Neural progenitor cell (in vitro differentiated cells): ENCODE results near the gene IFITM5. TPM values are rescaled to one million over a fixed set of nuclear protein-coding genes. Genes with fewer than 3 reads are reported as not detected.
"Not testable (repeated sequence)": the region's sequence is repeated elsewhere in the genome, so short reads cannot be mapped to it uniquely, and the experiment has no call there.

ENCODE experiments used
- DNase-seq: peaks from one replicate; pipeline ENCODE4 v3.0.0-alpha.2; 2016; ENCODE audit warnings: low spot score
- H2AFZ ChIP-seq: fragments of 200-600 bp; sonication (generic); replicated peaks from 2 replicates; pipeline ENCODE4 v1.6.1; 2016; ENCODE audit warnings: antibody characterized with exemption
- H3F3A ChIP-seq: fragments of 200-600 bp; sonication (generic); 2 replicates; pipeline ENCODE4 v1.6.1; 2016; ENCODE audit warnings: antibody characterized with exemption, low read depth
- H3K27ac ChIP-seq: fragments of 200-600 bp; sonication (generic); 2 replicates; pipeline ENCODE4 v1.5.1; 2016; ENCODE audit warnings: mild to moderate bottlenecking
- H3K27me3 ChIP-seq: fragments of 200-600 bp; sonication (generic); 2 replicates; pipeline ENCODE4 v1.6.1; 2016; ENCODE audit warnings: mild to moderate bottlenecking, moderate library complexity
- H3K36me3 ChIP-seq: fragments of 200-600 bp; sonication (generic); 2 replicates; pipeline ENCODE4 v1.5.1; 2016
- H3K4me1 ChIP-seq: fragments of 200-600 bp; sonication (generic); 2 replicates; pipeline ENCODE4 v1.6.1; 2016; ENCODE audit warnings: mixed run types
- H3K4me2 ChIP-seq: fragments of 200-600 bp; sonication (generic); 2 replicates; pipeline ENCODE4 v1.6.1; 2016
- H3K4me3 ChIP-seq: fragments of 200-600 bp; sonication (generic); 2 replicates; pipeline ENCODE4 v1.5.1; 2016
- H3K79me2 ChIP-seq: fragments of 200-600 bp; sonication (generic); 2 replicates; pipeline ENCODE4 v1.6.1; 2016; ENCODE audit warnings: low read depth
- H3K9ac ChIP-seq: fragments of 200-600 bp; sonication (generic); 2 replicates; pipeline ENCODE4 v1.6.1; 2016
- H3K9me3 ChIP-seq: fragments of 200-600 bp; sonication (generic); 2 replicates; pipeline ENCODE4 v1.5.1; 2016; ENCODE audit warnings: low read depth
- H4K20me1 ChIP-seq: fragments of 200-600 bp; sonication (generic); 2 replicates; pipeline ENCODE4 v1.6.1; 2016; ENCODE audit warnings: low read depth
- H3K27ac Mint-ChIP-seq: 3 replicates; pipeline ENCODE4 v1.8.0; 2021; ENCODE audit warnings: mixed read lengths
- H3K27me3 Mint-ChIP-seq: 2 replicates; pipeline ENCODE4 v1.8.0; 2022; ENCODE audit warnings: low read depth, mild to moderate bottlenecking, inconsistent platforms, moderate library complexity, mixed read lengths; ENCODE audit not compliant: insufficient read depth
- H3K36me3 Mint-ChIP-seq: 3 replicates; pipeline ENCODE4 v1.8.0; 2021; ENCODE audit warnings: mixed read lengths
- H3K4me1 Mint-ChIP-seq: 3 replicates; pipeline ENCODE4 v1.8.0; 2021; ENCODE audit warnings: mixed read lengths
- H3K4me3 Mint-ChIP-seq: 3 replicates; pipeline ENCODE4 v1.8.0; 2021; ENCODE audit warnings: mild to moderate bottlenecking, moderate library complexity, mixed read lengths
- H3K9me3 Mint-ChIP-seq: 3 replicates; pipeline ENCODE4 v1.8.0; 2020; ENCODE audit warnings: mixed read lengths
- CTCF ChIP-seq: fragments of 200-600 bp; sonication (generic); IDR thresholded peaks from 2 replicates; pipeline ENCODE4 v1.5.1; 2017; ENCODE audit warnings: antibody characterized with exemption, mild to moderate bottlenecking
- EZH2 ChIP-seq: fragments of 200-600 bp; sonication (generic); IDR thresholded peaks from 2 replicates; pipeline ENCODE4 v1.6.1; 2017; ENCODE audit warnings: antibody characterized with exemption, mild to moderate bottlenecking, moderate library complexity
- EZH2phosphoT487 ChIP-seq: fragments of 200-600 bp; sonication (generic); IDR thresholded peaks from 2 replicates; pipeline ENCODE4 v1.6.1; 2017; ENCODE audit warnings: antibody characterized with exemption
- total RNA-seq: library from RNA; depleted of rRNA; stranded (reverse); fragments of >200 nt; gene quantifications from 2 replicates; pipeline ENCODE4 v1.2.3, GENCODE V29; 2015; ENCODE audit warnings: low replicate concordance

IFITM5 gene
- total RNA-seq, 1 donor from 2014 or later: not detected

- Histone ChIP-seq H3K9ac (no peak overlapping the region), H3K9me3 (no peaks in the 10 kb centered on the region), H3K27ac (no peak overlapping the region), H4K20me1 (no peaks in the 10 kb centered on the region), H3K4me3 (no peak overlapping the region), H3K36me3 (no peaks in the 10 kb centered on the region), H3K4me2 (no peak overlapping the region), H3K79me2 (no peaks in the 10 kb centered on the region), H3K4me1 (peaks cover 53% of the 10 kb centered on the region), H3F3A (peaks cover 38% of the 10 kb centered on the region), H3K27me3 (no peaks in the 10 kb centered on the region), H2AFZ (peak overlapping the region; percentile 1)
- peaks cover 4% of the 10 kb centered on the region for H3K36me3 Mint-ChIP-seq
- TF ChIP-seq EZH2 (no peak), CTCF (no peak), EZH2phosphoT487 (no peak)
- H3K4me1 Mint-ChIP-seq: peaks cover 62% of the 10 kb centered on the region
- no peak overlapping the region for H3K4me3 Mint-ChIP-seq
- H3K9me3 Mint-ChIP-seq: peaks cover 11% of the 10 kb centered on the region
- no peak for DNase-seq
- peaks cover 16% of the 10 kb centered on the region for H3K27me3 Mint-ChIP-seq
- peak overlapping the region; percentile 97 for H3K27ac Mint-ChIP-seq
Observed at GRCh38 chr11:336659-337198, 37.4 kb upstream of the IFITM5 start.

GRCh38 chr11:335779-336658 is 36.7 kb upstream of the IFITM5 start:
- Histone ChIP-seq H3K4me2 (peak overlapping the region; percentile 74), H3K9me3 (no peaks in the 10 kb centered on the region), H3K4me3 (no peak overlapping the region), H3K4me1 (peaks cover 48% of the 10 kb centered on the region), H3K9ac (no peak overlapping the region), H3K27ac (peak overlapping the region; percentile 46), H3F3A (peaks cover 38% of the 10 kb centered on the region), H3K79me2 (no peaks in the 10 kb centered on the region), H3K36me3 (no peaks in the 10 kb centered on the region), H3K27me3 (no peaks in the 10 kb centered on the region), H2AFZ (peak overlapping the region; percentile 1), H4K20me1 (no peaks in the 10 kb centered on the region)
- DNase-seq: peak; percentile 55
- Mint-ChIP-seq H3K9me3 (peaks cover 16% of the 10 kb centered on the region), H3K27ac (peak overlapping the region; percentile 97), H3K4me1 (peaks cover 55% of the 10 kb centered on the region), H3K4me3 (peak overlapping the region; percentile 59), H3K36me3 (peaks cover 4% of the 10 kb centered on the region), H3K27me3 (peaks cover 11% of the 10 kb centered on the region)
- TF ChIP-seq CTCF (no peak), EZH2phosphoT487 (no peak), EZH2 (no peak)

GRCh38 chr11:334264-334994 is 35.1 kb upstream of the IFITM5 start:
- Histone ChIP-seq H3K9ac (no peak overlapping the region), H3K4me3 (peak overlapping the region; percentile 32), H3K27ac (peak overlapping the region; percentile 71), H3K4me1 (peaks cover 37% of the 10 kb centered on the region), H3K79me2 (no peaks in the 10 kb centered on the region), H3K27me3 (no peaks in the 10 kb centered on the region), H3K9me3 (no peaks in the 10 kb centered on the region), H3K4me2 (peak overlapping the region; percentile 74), H3K36me3 (no peaks in the 10 kb centered on the region), H4K20me1 (no peaks in the 10 kb centered on the region), H2AFZ (peak overlapping the region; percentile 75), H3F3A (peaks cover 33% of the 10 kb centered on the region)
- Mint-ChIP-seq H3K4me1 (peaks cover 54% of the 10 kb centered on the region), H3K4me3 (peak overlapping the region; percentile 82), H3K9me3 (peaks cover 25% of the 10 kb centered on the region), H3K36me3 (peaks cover 4% of the 10 kb centered on the region), H3K27me3 (peaks cover 11% of the 10 kb centered on the region), H3K27ac (peak overlapping the region; percentile 97)
- peak; percentile 83 for DNase-seq
- TF ChIP-seq CTCF (no peak), EZH2 (no peak), EZH2phosphoT487 (no peak)

GRCh38 chr11:333616-334263 is 34.4 kb upstream of the IFITM5 start:
- H3K4me3 ChIP-seq: peak overlapping the region; percentile 32
- not testable (repeated sequence) for H4K20me1 ChIP-seq, DNase-seq, H3K9ac ChIP-seq, H3K27me3 ChIP-seq, H3K79me2 ChIP-seq, H3K9me3 ChIP-seq, H3K36me3 Mint-ChIP-seq, H3K36me3 ChIP-seq
- peak overlapping the region; percentile 74 for H3K4me2 ChIP-seq
- Mint-ChIP-seq H3K27ac (peak overlapping the region; percentile 97), H3K27me3 (peaks cover 11% of the 10 kb centered on the region), H3K4me1 (peaks cover 57% of the 10 kb centered on the region), H3K4me3 (peak overlapping the region; percentile 82), H3K9me3 (peaks cover 25% of the 10 kb centered on the region)
- peak overlapping the region; percentile 75 for H2AFZ ChIP-seq
- H3F3A ChIP-seq: peaks cover 33% of the 10 kb centered on the region
- peaks cover 37% of the 10 kb centered on the region for H3K4me1 ChIP-seq
- peak overlapping the region; percentile 71 for H3K27ac ChIP-seq
